GM19239 (cell line): ENCODE results near the gene CYP26B1.
"Not testable (repeated sequence)": the region's sequence is repeated elsewhere in the genome, so short reads cannot be mapped to it uniquely, and the experiment has no call there.

Experiments used
- DNase-seq: peaks from one replicate; pipeline ENCODE4 v3.0.0; 2011; ENCODE audit warnings: low spot score; ENCODE audit not compliant: insufficient read length
- FAIRE-seq: peaks from 2 replicates; lab custom pipeline; 2011; peaks lifted over from hg19 to GRCh38; lab: Jason Lieb, UNC

CYP26B1 gene

DNA sequence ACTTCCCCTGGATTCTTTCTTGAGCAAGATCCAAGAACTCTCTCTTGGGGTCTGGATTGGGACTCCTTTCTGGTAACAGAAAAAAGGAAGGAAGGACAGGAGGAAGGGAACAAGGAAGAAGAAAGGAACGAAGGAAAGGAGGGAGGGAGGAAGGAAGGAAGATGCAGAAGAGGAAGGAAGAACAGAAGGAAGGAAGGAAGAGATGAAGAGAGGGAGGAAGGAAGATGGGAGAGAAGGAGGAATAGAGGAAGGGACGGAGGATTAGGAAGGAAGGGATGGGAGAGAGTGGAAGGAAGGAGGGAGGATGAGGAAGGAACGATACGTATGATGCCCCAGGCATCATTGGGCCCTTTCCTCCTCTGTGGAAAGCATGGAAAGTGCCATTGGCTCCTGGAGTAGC lies 58.6 kb downstream of the CYP26B1 start:
- DNase-seq (no peak), FAIRE-seq (no peak)

DNA sequence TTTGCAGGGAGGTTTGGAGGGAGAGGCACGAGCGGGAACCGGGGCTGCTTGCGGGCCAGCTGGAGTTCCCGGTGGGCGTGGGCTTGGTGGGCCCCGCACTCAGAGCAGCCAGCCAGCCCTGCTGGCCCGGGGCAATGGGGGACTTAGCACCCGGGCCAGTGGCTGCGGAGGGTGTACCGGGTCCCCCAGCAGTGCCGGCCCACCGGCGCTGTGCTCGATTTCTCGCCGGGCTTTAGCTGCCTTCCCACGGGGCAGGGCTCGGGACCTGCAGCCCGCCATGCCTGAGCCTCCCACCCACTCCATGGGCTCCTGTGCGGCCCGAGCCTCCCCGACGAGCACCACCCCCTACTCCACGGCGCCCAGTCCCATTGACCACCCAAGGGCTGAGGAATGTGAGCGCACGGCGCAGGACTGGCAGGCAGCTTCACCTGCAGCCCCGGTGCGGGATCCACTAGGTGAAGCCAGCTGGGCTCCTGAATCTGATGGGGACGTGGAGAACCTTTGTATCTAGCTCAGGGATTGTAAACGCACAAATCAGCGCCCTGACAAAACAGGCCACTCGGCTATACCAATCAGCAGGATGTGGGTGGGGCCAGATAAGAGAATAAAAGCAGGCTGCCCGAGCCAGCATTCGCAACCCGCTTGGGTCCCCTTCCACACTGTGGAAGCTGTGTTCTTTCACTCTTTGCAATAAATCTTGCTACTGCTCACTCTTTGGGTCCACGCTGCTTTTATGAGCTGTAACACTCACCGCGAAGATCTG lies 60.6 kb downstream of the CYP26B1 start:
- FAIRE-seq, DNase-seq: not testable (repeated sequence)

DNA sequence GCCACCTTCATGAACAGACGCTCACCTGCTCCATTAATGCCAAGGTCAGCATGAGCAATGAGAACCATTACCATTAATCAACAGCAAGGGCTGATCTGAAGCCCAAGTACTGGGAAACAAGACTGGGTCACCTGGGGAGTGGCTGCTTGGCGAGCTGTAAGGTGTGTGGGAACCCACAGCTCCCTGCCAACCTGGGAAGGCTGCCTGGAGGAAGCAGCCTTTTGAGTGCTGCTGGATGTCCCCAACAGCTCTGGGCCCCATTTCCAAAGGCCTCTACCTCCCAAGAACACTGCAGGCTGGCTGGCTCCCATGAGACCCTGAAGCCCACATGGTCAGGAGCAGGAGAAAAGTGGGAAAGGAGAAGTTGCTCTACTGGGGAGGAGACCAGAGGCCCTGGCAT lies 62.1 kb downstream of the CYP26B1 start:
- no peak for DNase-seq
- FAIRE-seq: no peak

DNA sequence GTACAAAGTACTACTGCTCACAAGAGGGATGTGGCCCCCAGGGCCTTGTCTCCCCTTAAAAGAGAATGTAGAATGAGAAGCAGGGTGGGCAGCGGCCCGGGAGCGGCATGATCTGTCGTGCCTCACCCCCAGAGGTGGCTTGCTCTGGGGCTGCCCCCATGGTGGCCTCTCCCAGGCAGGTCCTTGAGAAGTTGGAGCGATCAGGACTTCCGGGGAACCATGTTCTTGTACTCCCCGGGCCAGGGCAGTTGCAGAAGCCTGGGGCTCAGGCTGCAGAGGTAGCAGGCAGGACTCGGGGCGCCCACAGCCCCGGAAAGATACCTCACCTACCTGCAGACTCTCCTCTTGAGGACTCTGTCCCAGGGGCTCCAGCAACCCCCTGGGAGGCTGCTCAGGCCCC lies 62.6 kb downstream of the CYP26B1 start:
- no peak for DNase-seq
- no peak for FAIRE-seq

- FAIRE-seq (no peak), DNase-seq (no peak)
Observed at GRCh38 chr2:72084584-72084976, 63.1 kb downstream of the CYP26B1 start.

DNA sequence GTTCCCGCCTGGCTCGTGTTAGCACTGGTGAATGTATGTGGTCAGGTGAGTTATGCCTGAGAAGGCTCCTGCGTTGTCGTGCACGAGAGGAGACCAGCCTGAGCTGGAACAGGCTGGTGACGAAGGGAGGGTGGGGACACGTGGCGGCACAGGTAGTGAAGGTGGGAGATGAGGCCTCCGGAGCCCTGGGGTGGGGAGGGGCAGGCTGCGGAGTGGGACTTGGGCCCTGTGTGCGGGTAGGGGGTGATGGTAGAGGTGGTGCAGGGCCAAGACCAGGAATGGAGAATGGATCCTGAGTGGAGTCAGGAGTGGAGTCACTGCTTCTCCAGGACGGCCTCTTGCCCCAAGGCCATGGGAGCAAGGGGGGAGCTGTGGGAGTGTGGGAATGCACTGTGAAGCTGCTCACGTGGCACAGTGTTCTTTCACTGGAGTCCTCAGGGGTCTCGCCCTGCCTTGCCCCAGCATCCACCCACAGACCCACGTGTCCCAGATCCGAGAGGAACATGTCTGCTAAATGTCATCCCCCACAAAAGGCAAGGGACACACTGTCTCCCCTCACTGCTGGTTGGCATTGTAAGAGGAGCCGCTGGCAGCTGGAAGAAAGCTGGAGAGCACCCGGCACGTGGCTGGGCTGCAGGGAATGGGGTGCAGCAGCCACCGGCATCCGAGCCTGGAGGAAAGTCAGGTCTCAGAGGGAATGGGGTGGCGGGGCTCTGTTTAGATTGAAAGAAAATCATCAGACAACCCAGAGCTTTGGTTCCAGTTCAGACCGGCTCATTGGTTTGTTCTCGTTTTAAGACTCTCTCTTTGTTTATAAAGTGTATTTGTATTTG lies 63.7 kb downstream of the CYP26B1 start:
- FAIRE-seq (no peak), DNase-seq (no peak)

GRCh38 chr2:72082887-72083286 lies 64.8 kb downstream of the CYP26B1 start:
- no peak for FAIRE-seq

GRCh38 chr2:72082021-72082601 lies 65.6 kb downstream of the CYP26B1 start:
- FAIRE-seq (no peak), DNase-seq (no peak)

More at GRCh38 chr2:72082887-72083286, 64.8 kb downstream of the CYP26B1 start:
- no peak for DNase-seq

DNA sequence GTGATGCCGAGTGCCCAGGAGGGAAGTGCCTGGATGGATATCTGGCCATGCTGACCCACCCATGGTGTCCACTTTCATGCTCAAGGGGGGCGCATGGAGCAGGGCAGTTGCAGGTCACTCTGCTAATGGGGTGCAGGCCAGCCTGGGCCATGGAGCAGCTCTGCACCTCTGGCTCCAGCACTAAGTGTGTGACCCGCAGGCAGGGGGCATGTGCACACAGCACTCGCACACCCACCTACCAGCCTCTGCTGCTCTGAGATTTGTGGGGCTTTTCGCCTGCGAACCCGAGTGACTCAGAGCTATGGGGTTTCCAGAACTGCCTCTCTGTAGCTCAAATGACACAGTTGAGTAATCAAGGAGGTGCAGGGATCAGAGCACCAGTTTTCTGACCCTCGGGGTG lies 66.2 kb downstream of the CYP26B1 start:
- DNase-seq (no peak), FAIRE-seq (no peak)

GRCh38 chr2:72080286-72081145 lies 67.1 kb downstream of the CYP26B1 start:
- FAIRE-seq: no peak
- no peak for DNase-seq
